Chondrocyte (in vitro differentiated cells): ENCODE measurements around the gene CAD. TPM values are rescaled to one million over a fixed set of nuclear protein-coding genes. Genes with fewer than 3 reads are reported as not detected.

Source experiments
- DNase-seq: peaks from one replicate; pipeline ENCODE4 v3.0.0; 2021; ENCODE audit warnings: mixed read lengths, low spot score
- H3K27ac Mint-ChIP-seq: one replicate; pipeline ENCODE4 v1.8.0; 2021; ENCODE audit warnings: mild to moderate bottlenecking, moderate library complexity, mixed read lengths; ENCODE audit not compliant: unreplicated experiment
- H3K27me3 Mint-ChIP-seq: 2 replicates; pipeline ENCODE4 v1.8.0; 2021; ENCODE audit warnings: low read depth, mixed read lengths
- H3K36me3 Mint-ChIP-seq: 2 replicates; pipeline ENCODE4 v1.8.0; 2021; ENCODE audit warnings: low read depth, mixed read lengths
- H3K4me1 Mint-ChIP-seq: 2 replicates; pipeline ENCODE4 v1.8.0; 2021; ENCODE audit warnings: low read depth, mild to moderate bottlenecking, mixed read lengths
- H3K4me3 Mint-ChIP-seq: one replicate; pipeline ENCODE4 v1.8.0; 2021; ENCODE audit warnings: mild to moderate bottlenecking, moderate library complexity, mixed read lengths; ENCODE audit not compliant: unreplicated experiment
- H3K9me3 Mint-ChIP-seq: 2 replicates; pipeline ENCODE4 v1.8.0; 2021; ENCODE audit warnings: low read depth, mixed read lengths
- CTCF ChIP-seq: fragments of 200-600 bp; sonication (generic); IDR thresholded peaks from 2 replicates; pipeline ENCODE4 v1.5.0; 2021; ENCODE audit warnings: antibody characterized with exemption, mild to moderate bottlenecking, moderate library complexity
- total RNA-seq: library from RNA; stranded (reverse); gene quantifications from 3 replicates; pipeline ENCODE4 v1.2.1, GENCODE V29; 2021

CAD gene
- total RNA-seq, 1 donor from 2014 or later, result 55.0 TPM

GRCh38 chr2:27284996-27285395, 67.8 kb downstream of the CAD start:
- no peaks in the 10 kb centered on the region for H3K9me3 Mint-ChIP-seq
- no peaks in the 10 kb centered on the region for H3K36me3 Mint-ChIP-seq
- no peak for TF ChIP-seq CTCF
- H3K27me3 Mint-ChIP-seq, result peaks cover 33% of the 10 kb centered on the region
- no peak for DNase-seq
- H3K27ac Mint-ChIP-seq, result no peak overlapping the region
- no peak overlapping the region for H3K4me3 Mint-ChIP-seq
- H3K4me1 Mint-ChIP-seq, result peaks cover 24% of the 10 kb centered on the region

- peaks cover 23% of the 10 kb centered on the region for H3K4me1 Mint-ChIP-seq
Observed at GRCh38 chr2:27285481-27285880, 68.3 kb downstream of the CAD start.

GRCh38 chr2:27288610-27289009, 71.4 kb downstream of the CAD start:
- Mint-ChIP-seq H3K4me1 (peaks cover 8% of the 10 kb centered on the region), H3K4me3 (no peak overlapping the region), H3K36me3 (no peaks in the 10 kb centered on the region), H3K27ac (no peak overlapping the region), H3K27me3 (peaks cover 41% of the 10 kb centered on the region), H3K9me3 (no peaks in the 10 kb centered on the region)
- TF ChIP-seq CTCF, result no peak
- DNase-seq, result no peak

More at GRCh38 chr2:27285481-27285880, 68.3 kb downstream of the CAD start:
- peaks cover 33% of the 10 kb centered on the region for H3K27me3 Mint-ChIP-seq
- H3K4me3 Mint-ChIP-seq, result no peak overlapping the region
- DNase-seq, result no peak
- no peak overlapping the region for H3K27ac Mint-ChIP-seq
- no peak for TF ChIP-seq CTCF
- H3K36me3 Mint-ChIP-seq, result no peaks in the 10 kb centered on the region
- no peaks in the 10 kb centered on the region for H3K9me3 Mint-ChIP-seq

- no peak for DNase-seq
- H3K27ac Mint-ChIP-seq, result no peak overlapping the region
- H3K27me3 Mint-ChIP-seq, result peaks cover 31% of the 10 kb centered on the region
- H3K4me1 Mint-ChIP-seq, result peaks cover 15% of the 10 kb centered on the region
- H3K36me3 Mint-ChIP-seq, result no peaks in the 10 kb centered on the region
- no peak overlapping the region for H3K4me3 Mint-ChIP-seq
- no peak for TF ChIP-seq CTCF
- no peaks in the 10 kb centered on the region for H3K9me3 Mint-ChIP-seq
Observed at GRCh38 chr2:27290549-27290948, 73.4 kb downstream of the CAD start.

DNA sequence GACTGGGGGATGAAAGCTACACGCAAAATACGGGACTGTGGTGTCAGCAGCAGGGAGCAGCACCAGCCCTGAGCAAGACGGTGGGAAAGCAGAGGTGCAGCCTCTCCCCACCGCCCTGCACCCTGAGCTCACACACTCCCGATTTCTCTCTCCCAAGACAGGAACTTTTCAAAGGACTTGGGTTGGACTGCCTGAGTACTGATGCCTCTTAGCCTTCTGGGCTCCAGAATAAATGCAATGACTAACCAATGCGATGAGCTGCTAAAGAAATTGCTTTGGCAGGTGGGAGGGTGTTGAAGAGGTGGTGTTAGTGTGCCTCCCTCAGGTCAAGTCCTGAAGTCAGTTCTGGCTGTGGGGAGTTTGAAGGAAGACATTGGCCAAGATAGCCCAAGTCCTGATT, 74.7 kb downstream of the CAD start:
- peak; percentile 18 for TF ChIP-seq CTCF
- no peak for DNase-seq
- Mint-ChIP-seq H3K9me3 (no peaks in the 10 kb centered on the region), H3K27ac (no peak overlapping the region), H3K4me1 (peaks cover 15% of the 10 kb centered on the region), H3K36me3 (no peaks in the 10 kb centered on the region), H3K27me3 (peaks cover 26% of the 10 kb centered on the region), H3K4me3 (no peak overlapping the region)

Other genes with a start within 250 kb of the CAD start
- gene MAPRE3, start 246.7 kb upstream of the CAD start, total RNA-seq, result 12.0 to 16.9 TPM (median 12.3 TPM) in 3 replicates
- 107 to 166 TPM (median 110 TPM) in 3 replicates for gene TMEM214, start 184.4 kb upstream of the CAD start, total RNA-seq
- gene AGBL5, start 165.7 kb upstream of the CAD start, total RNA-seq, result 14.0 to 31.8 TPM (median 16.3 TPM) in 3 replicates
- 473 to 494 TPM (median 478 TPM) in 3 replicates for gene OST4, start 145.7 kb upstream of the CAD start, total RNA-seq
- gene EMILIN1, start 138.8 kb upstream of the CAD start, total RNA-seq, result 180 to 235 TPM (median 182 TPM) in 3 replicates
- gene KHK, start 130.6 kb upstream of the CAD start, total RNA-seq, result 1.2 to 1.9 TPM (median 1.3 TPM) in 3 replicates
- 9.6 to 15.9 TPM (median 13.5 TPM) in 3 replicates for gene CGREF1, start 98.2 kb upstream of the CAD start, total RNA-seq
- gene ABHD1, start 93.6 kb upstream of the CAD start, total RNA-seq, result 0.30 to 0.44 TPM (median 0.31 TPM) in 3 replicates
- 44.7 to 53.0 TPM (median 49.4 TPM) in 3 replicates for gene PREB, start 82.7 kb upstream of the CAD start, total RNA-seq
- gene PRR30, start 78.0 kb upstream of the CAD start, total RNA-seq, result not detected in 3 replicates
- gene TCF23, start 68.4 kb upstream of the CAD start, total RNA-seq, result not detected in 3 replicates
- 79.0 to 116 TPM (median 91.2 TPM) in 3 replicates for gene ATRAID, start 5.3 kb upstream of the CAD start, total RNA-seq
- gene SLC5A6, start 5.1 kb upstream of the CAD start, total RNA-seq, result 21.8 to 27.9 TPM (median 24.3 TPM) in 3 replicates
- gene SLC30A3, start 45.7 kb downstream of the CAD start, total RNA-seq, result 0.17 to 0.31 TPM in 2 of 3 replicates, not detected in the other
- not detected in 3 replicates for gene DNAJC5G, start 58.1 kb downstream of the CAD start, total RNA-seq
- not detected in 3 replicates for gene TRIM54, start 65.1 kb downstream of the CAD start, total RNA-seq
- gene UCN, start 91.1 kb downstream of the CAD start, total RNA-seq, result 1.2 to 2.7 TPM (median 1.5 TPM) in 3 replicates
- gene MPV17, start 105.7 kb downstream of the CAD start, total RNA-seq, result 57.6 to 68.7 TPM (median 57.7 TPM) in 3 replicates
- gene GTF3C2, start 139.4 kb downstream of the CAD start, total RNA-seq, result 42.0 to 55.3 TPM (median 43.2 TPM) in 3 replicates
- gene EIF2B4, start 153.0 kb downstream of the CAD start, total RNA-seq, result 43.1 to 46.2 TPM (median 44.0 TPM) in 3 replicates
- 108 to 130 TPM (median 111 TPM) in 3 replicates for gene SNX17, start 153.2 kb downstream of the CAD start, total RNA-seq
- gene ZNF513, start 163.4 kb downstream of the CAD start, total RNA-seq, result 15.3 to 23.2 TPM (median 15.5 TPM) in 3 replicates
- gene PPM1G, start 192.2 kb downstream of the CAD start, total RNA-seq, result 55.7 to 72.8 TPM (median 59.4 TPM) in 3 replicates
- gene NRBP1, start 211.3 kb downstream of the CAD start, total RNA-seq, result 125 to 143 TPM (median 128 TPM) in 3 replicates
- gene KRTCAP3, start 225.0 kb downstream of the CAD start, total RNA-seq, result 1.1 to 3.6 TPM (median 1.4 TPM) in 3 replicates